Measurements from ENCODE around the gene ADGRG4.

DNA sequence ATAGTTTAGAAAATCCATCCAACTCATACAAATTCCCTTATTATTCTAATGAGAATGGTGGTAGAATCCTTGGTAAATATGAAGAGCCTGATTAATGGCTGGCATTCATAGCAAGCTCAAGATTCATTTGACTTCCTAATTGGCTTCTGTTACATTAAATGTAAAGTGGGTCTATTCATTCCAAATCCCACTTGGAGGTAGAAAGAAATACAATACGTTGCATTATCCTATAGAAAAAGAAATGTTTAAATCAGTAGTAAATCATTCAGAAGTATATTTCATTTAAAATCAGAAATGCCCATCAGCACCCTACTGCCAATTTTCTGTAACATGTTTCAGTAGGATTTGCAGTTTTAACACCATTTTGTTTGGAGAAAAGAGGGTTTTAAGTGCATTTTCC, 6.7 kb downstream of the ADGRG4 start:
- TF ChIP-seq CTCF (conservative IDR thresholded peaks at IDR 0.05 in 1 of 2, IDR thresholded peaks at IDR 0.05 in 1 of 2; ENCODE audit: low read depth in 1 of 2, low read length in 2 of 2) (no peak), EZH2 (IDR thresholded peaks at IDR 0.05; ENCODE audit: low read length, missing control alignments) (no peak)

All from fibroblast of lung (primary cell).